CD1c-positive myeloid dendritic cell (primary cell): ENCODE results near the gene MRM1.
A peak's percentile ranks its signal among the peaks of the same experiment; 100 is the strongest.

ENCODE experiments used
- DNase-seq: peaks from one replicate; pipeline ENCODE4 v3.0.0-alpha.2; 2016; ENCODE audit errors: extremely low spot score

The MRM1 gene

DNA sequence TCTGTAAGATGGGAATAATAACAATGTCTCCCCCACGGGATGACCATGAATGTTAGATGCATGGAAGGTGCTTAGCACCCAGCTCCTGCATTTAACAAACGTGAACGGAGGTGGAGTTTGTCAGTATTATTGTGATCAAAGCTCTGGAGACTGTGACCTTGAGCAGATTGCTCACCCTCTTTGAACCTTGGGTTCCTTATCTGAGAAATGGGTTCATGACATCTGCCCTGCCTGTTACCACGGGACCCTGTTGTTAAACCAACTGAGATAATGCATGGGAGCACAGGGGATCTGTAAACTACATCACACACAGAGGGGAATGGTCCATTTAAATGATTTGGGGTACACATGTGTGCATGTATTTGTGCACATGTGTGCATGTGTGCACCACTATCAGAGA, 29.6 kb downstream of the MRM1 start:
- no peak for DNase-seq

DNA sequence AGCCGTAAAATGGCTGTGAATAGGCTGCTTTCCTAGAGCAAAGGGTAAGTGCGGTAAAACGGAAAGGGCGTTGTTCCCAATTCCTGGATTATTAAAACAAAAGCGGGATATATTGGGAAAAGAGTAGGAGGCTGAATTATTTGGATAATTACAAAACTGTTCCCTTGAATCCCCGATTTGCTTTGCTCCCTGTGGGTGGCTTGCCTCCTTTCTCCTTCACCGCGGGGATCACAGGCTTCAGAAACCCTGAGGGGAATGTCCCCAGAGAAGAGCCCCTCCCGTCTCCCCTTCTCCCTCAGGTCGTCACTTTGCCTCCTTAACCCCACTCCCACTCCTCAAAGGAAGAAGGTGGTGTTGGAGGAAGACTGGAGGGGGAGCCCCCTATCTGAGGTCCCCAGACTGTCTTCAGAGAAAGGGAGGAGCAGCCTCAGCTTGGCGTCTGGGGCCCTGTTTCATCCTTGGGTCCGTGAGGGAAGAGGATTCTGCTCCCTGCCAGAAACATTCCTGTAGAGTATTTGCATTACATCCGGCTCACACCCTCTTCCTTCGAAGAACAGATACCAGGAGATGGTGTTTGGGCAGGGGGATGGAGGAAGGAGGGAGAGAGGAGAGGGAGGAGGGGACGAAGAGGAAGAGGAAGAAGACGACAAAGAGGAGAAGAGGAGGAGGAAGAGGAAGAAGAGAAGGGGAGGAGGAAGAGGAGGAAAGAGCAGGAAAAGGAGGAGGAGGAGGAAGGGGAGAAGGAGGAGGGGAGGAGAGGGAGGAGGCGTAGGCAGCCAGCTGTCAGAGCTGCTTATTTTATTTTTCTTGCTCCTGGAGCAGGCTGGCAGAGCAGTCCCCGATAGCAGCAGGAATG, 31.8 kb downstream of the MRM1 start:
- no peak for DNase-seq

DNA sequence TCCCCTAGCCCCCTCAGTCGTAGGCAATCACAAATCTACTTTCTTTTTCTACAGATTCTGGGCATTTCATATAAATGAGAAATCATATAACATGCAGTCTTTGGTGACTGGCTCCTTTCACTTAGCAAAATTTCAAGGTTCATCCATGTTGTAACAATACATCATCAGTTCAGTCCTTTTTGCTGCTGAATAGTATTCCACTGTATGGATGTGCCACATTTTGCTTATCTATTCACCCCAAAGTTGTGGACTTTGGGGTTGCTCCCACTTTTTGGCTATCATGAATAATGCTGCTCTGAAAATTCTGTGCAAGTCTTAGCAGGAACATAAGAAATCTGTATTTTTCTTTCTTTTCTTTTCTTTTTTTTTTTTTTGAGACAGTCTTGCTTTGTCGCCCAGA, 39.0 kb downstream of the MRM1 start:
- no peak for DNase-seq

DNA sequence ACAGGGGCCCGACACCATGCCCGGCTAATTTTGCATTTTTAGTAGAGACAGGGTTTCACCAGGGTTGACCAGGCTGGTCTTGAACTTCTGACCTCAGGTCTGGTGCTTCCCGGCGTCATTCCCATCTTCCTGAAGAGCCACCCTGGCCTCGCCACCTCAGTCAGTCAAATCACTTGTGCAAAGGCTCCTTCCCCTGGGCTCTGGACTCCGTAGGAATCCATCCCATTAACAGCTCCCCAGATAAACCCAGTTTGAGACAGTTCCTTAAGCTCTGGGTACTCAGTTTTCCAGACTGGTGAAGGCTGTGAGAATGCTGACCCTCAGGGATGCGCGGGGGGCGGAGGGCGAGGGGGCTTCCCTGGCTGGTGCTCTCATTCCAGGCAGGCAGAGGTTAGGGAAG, 39.5 kb downstream of the MRM1 start:
- no peak for DNase-seq

DNA sequence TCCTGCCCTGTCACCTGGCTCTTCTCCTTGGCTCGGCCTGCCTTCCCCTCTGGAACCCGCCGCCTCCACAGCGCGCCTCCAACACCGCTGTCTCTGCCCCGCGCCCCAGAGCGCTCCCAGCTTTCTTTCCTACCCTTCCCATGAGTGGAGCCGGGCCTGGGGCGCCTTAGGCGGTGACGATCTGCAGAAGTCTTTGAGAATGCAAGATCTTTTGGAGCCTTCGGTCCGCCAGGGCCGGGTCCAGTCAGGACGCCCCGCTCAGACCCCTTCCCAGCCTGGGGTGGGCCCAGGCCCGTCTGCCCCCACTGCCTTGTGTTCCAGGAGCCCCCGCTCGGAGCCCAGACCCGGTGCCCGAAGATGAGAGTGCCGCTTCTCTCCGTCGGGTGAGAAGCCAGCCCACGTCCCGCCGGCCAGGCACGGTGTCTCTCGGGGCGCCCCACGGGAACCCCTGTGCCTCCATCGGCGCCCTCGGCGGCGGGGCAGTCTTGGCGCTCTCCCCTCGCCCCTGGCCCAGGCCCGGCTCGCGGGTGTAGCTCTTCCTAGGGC, 40.0 kb downstream of the MRM1 start:
- DNase-seq: no peak

DNA sequence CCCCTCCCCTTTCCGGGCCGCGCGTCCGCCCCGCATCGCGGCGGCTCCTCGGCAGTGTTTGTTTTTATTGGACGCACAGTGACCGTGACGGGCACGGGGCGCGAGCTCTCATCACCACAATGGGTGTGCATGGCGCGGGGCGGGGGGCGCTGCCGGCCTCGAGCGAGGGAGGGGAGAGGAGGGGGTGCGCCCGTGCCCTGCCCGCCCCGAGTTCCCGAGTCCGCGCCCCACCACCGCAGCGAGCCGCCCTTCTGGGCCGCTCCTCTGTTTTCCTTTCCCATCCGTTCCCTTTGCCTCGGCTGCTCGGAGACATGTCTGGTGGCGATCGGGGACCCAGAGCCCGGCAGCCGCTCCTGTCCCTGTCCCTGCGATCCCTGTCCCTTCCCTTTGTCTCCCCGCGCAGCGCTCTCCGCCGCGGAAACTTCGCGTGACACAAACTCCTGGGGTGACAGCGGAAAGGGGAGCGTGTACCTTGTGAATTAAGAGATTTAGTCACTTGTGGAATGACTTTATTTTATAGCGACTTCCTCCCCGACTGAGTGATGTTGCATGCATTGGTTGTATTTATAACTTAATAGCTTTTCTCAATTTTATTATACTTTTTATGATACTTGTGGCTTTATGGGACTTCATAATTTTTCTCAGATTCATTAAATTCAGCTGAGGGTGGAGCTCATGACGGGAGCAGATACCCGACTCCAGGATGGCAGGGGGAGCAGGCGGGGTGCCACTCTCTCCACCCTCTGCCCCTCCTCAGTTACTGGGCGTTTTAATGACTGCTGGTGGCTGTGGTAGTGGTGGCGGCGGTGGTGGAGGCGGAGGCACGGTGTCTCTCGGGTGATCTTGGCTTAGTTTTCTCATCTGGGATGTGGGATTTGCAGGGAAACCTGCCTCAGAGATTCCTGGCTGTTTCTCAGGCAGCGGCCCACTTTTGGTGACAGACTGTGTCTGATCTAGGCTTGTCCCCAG, 40.8 kb downstream of the MRM1 start:
- no peak for DNase-seq

DNA sequence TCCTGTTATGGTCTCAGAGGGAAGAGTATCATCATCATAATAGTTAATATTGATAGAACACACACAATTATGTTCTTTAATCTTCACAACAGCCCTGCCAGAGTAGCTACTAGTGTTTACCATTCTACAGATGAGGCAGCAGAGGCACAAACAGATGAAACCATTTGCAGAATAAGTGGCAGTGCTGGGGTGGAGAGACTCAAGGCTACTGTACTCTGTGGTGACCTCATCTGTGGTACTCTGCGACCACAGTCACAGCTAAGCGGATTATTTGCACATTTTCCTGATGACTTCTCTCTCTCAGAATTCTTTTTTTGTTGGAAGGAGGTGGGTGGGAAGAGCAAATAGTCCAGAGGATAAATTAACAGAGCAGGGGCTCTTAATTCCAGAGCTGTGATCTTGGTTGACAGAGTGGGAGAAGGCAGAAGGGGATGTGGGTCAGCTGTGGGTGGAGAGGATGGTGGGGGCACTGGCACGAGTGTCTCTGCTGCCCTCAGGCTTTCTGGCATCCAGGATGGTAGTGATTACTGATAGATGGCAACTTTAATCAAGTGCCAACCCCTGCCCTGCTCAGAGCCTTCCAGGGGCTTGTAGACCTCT, 41.8 kb downstream of the MRM1 start:
- DNase-seq: no peak

DNA sequence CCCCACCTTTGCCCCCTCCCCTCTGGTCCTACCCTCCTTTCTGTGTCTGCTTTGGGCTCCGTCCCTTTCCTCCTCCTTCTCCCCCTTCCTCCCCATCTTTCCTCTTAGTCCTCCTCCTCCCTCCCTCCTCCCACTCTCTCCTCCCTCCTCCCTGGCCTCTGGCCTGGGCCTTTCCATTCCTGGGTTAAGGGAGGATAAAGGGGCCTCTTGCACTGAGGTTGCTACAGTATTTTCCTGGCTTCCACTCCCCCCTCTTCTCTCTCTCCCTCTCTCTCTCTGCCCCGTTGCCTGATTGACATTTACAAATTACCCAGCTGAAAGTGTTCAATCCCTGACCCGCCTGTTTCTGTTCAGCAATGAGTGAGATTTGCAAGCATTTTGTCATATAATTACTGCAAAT, 44.0 kb downstream of the MRM1 start:
- no peak for DNase-seq

DNA sequence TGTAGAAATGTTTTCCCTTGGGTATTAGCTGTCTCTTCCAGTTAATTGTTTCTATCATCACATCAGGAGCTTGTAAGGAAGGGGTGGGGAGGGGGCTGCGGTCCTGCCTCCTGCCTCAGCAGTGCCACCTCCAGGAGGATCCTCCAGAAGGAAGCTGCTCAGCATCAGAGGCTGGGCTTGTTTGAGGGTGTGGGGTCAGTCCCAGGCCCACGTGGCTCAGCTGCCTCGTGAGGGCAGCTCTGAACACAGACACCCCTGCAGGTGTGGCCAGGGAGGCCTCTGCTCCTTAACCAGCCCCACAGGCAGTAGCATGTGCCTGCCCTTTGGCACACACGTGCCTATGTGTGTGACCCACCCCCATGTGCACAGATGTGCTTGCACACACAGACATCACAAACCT, 46.3 kb downstream of the MRM1 start:
- no peak for DNase-seq

DNA sequence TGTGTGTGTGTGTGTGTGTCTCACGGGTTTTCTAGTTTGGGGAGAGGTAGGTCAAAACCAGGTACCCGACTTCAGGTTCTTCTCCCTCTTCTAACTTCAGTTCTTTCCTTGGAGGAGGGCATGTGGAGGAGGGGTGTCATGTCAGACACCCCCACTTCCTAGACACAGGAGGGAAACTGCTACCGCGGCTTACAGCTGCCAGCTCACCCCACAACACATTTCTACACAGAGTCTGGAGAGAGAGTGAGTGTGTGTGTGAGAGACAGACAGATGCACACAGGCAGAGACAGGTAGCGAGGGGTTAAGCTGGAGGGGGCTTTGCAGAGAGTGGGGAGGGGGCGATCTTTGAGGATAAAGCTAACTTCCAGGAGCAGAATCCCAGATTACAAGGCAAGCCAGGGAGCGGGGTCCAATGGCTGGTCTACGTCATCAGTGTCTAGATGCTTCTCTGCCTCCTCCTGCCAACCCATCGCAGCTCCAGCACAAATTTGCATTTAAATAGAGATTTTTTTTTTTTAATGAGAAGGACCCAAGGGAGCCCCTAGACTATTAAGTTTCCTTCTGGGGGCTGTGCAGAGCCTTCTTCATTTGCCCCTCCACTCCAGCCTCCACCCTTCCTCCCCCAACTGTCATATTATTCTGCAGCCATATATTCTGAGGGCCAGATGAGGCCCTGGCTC, 48.9 kb downstream of the MRM1 start:
- DNase-seq: no peak

DNA sequence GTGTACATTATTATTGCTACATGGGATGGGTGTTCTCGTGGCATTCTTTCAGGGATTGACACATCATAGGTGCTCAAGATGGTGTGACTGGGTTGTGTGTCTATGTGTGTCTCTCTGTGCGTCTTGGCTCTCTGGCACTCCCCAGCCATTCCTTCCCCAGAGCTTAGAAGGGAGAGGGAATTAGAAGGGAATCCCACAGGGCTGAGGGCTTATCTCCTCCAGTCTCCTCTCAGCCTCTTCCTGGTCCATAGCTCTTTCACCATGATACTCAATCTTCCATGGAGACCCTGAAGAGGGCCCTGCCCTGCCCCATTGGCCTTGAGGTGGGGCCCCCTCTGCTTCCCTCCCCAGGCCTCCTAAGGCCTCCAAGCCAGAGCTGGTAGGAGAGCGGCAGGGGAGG, 52.0 kb downstream of the MRM1 start:
- no peak for DNase-seq

DNA sequence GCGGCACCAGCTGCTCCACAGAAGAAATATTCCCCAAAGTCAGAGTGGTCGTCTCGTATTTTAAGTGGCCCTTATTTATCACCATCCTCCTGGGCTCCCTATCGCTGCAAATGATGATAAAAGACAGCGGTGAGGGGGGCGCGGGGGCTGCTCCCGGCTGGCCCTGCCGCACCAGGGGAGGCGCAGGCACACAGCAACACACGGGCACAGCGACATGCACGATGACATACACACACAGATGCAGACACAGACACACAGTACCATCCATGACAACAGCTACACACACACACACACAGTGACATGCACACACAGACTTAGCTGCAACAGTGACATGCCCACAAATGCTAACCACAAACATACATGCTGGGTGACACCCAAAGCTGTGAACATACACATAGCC, 52.5 kb downstream of the MRM1 start:
- DNase-seq: no peak

DNA sequence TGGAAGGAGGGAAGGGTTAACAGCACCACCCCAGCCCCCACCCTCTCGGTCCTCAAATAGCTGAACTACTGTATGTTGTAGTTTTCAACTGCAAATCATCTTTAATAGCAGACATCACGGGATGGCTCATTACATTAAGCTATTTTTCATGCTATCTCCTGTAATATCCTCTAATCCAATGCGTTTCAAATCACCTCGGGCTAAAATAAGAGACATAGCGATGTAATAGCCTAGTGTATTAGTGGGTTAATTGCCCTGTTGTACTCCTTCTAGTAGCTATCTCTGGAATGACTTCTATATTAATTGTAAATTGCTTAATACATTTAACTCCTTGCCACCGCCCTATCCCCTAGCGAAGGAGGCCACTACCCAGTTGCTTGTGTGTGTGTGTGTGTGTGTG, 54.3 kb downstream of the MRM1 start:
- DNase-seq: no peak

DNA sequence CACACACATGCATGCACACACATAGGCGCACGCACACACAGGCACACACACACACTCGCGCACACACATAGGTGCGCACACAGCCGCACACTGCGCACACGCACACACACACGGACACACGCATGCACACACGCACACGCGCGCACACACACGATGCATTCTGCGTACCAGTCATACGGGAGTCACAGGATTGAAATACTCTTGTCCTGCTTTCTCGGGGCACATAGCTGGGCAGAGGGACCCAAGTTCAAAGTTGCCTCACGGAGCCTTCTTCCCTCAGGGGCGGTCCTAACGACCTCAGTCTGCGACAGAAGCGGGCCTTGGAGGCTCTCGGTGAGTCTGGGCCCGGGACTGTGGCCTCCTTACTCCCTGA, 56.0 kb downstream of the MRM1 start:
- DNase-seq: no peak

DNA sequence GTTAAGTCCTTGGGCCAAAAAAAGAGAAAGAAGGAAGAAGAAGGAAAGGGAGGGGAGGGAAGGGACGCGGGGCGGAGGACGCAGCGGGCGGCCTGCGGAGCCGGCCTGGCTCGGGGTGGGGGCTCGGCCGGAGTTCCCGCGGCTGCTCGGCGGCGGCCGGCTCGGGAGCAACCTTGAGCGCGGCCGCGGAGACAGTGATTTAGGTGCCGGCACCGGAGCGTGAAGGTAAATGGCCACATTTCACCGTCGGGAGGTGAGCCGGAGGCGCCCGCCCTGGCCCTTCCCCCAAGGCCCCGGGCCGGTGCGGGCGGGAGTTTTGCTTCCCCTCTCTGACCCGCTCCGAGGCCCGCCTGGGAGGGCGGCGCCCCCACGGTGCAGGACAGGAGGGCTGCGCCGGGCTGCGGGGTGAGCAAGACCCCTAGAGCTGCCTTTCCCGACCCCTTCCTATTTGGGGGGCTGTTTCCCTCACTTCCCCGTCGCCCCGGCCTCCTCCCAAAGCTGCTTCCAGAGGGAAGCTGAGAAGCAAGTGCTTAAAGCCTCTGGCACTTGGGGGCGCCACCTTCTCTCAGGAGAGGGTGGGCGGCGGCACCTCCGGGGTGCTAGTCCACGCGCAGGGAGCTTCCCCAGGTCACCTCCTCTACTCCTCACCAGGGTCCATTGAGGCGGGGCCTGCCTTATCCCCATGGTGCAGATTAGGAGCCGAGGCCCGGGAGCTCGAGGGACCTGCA, 56.5 kb downstream of the MRM1 start:
- peak; percentile 6 for DNase-seq
